Left lung (tissue), 10 donors: Measurements from ENCODE around the gene AMH. TPM values are rescaled to one million over a fixed set of nuclear protein-coding genes. Genes with fewer than 3 reads are reported as not detected.

ENCODE experiments used
- ATAC-seq: fragments of 200-7000 bp; cut with Tn5 transposase; one replicate; pipeline ENCODE4 v1.9.1; 2020; ENCODE audit warnings: moderate library complexity
- DNase-seq, 4 donors: peaks; one replicate each; pipeline ENCODE4 v3.0.0-alpha.2; 2013 to 2020
- H3K27ac ChIP-seq, 2 donors: fragments of 200-600 bp; sonication (generic) in 1 of 2; one replicate each; pipeline versions ENCODE4 v1.5.0 to v1.8.0; 2020 to 2021
- H3K27me3 ChIP-seq, 2 donors: fragments of 200-600 bp; sonication (generic) in 1 of 2; one replicate each; pipeline versions ENCODE4 v1.5.0 to v1.8.0; 2020 to 2021
- H3K36me3 ChIP-seq, 2 donors: fragments of 200-600 bp; sonication (generic) in 1 of 2; one replicate each; pipeline versions ENCODE4 v1.5.0 to v1.8.0; 2020 to 2021
- H3K4me1 ChIP-seq, 2 donors: fragments of 200-600 bp; one replicate each; pipeline ENCODE4 v1.8.0; 2021
- H3K4me3 ChIP-seq, 2 donors: fragments of 200-600 bp; sonication (generic) in 1 of 2; one replicate each; pipeline versions ENCODE4 v1.5.0 to v1.8.0; 2020 to 2021; ENCODE audit warnings: mild to moderate bottlenecking in 1 of 2
- H3K9me3 ChIP-seq, 2 donors: fragments of 200-600 bp; sonication (generic) in 1 of 2; one replicate each; pipeline versions ENCODE4 v1.5.0 to v1.8.0; 2020 to 2021
- CTCF ChIP-seq, 2 donors: fragments of 200-600 bp; sonication (generic) in 1 of 2; IDR thresholded peaks; one replicate each; pipeline versions ENCODE4 v1.5.0 to v1.8.0; 2021; ENCODE audit warnings: antibody characterized with exemption in 2 of 2
- intact Hi-C, 2 donors: fragments of 100-400 bp; cut with DNase I; formaldehyde crosslinking; loops; one replicate each; pipeline versions ENCODE4 v1.11.2 to v1.14.2; 2022
- polyA plus RNA-seq, 6 donors: library from polyadenylated mRNA; unstranded; fragments of 120-200 nt; gene quantifications; one replicate each; pipeline ENCODE4 v1.2.1, GENCODE V29; 2013; ENCODE audit not compliant: insufficient read length in 6 of 6
- total RNA-seq, 2 donors: library from RNA; stranded (reverse); fragmentation: NEBNext Ultra II Directional; extraction: Animal tissue kit (Norgen Biotek cat#: 25700); gene quantifications; one replicate each; pipeline ENCODE4 v1.2.1, GENCODE V29; 2021
- donor health status: DM: no; HTN: yes; CAD: no.
- donor health status: DM: no; HTN: no; CAD: no.

AMH gene
- total and polyA plus RNA-seq, 8 donors: 0.13 to 3.7 (median 1.2) TPM

DNA sequence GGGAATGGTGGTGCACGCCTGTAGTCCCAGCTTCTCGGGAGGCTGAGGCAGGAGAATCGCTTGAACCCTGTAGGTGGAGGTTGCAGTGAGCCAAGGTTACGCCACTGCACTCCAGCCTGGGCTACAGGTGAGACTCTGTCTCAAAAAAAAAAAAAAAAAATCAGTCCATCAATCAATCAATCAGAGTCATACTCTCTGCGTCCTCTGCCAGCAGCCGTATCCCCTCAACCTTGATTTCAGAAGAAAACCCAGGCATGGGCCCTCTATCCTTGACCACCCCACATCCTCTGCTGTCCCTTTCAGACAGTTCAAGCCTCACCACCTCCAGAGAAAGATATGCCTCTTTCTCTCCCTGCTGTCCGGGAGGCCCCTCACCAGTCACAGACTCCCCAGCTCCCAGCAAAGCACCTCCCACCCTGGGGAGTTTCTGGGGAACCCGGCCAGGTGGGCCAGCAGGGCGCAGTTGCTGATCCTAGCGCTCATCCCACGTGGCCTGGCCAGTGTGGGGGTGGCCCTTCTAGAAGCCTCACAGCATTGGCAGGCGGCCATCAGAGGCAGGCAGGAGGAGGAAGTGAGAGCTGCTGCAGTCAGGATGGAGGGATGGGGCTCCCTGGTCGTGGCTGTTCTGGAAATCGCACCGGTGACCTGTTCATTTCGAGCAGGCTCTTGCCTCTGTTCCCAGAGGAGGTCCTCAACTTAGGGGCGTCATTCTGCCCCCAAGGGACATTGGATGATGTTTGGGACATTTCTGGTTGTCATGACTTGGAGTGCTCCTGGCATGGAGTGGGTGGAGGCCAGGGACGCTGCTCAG lies 17.3 kb downstream of the AMH start:
- intact Hi-C loops: no loop called here
- peak overlapping the region in 1 of 2 donors; percentile 11 for H3K4me3 ChIP-seq
- H3K4me1 ChIP-seq: peaks cover 16 to 63% of the 10 kb centered on the region in 2 donors
- no peaks in the 10 kb centered on the region for H3K9me3 ChIP-seq
- H3K27ac ChIP-seq: peak overlapping the region; percentile 72 to 77
- ATAC-seq (peak; percentile 25), DNase-seq (peak in 2 of 4 donors; percentile 95 to 97)
- H3K36me3 ChIP-seq: peaks cover 0 to 3% of the 10 kb centered on the region in 2 donors
- no peak for TF ChIP-seq CTCF (IDR thresholded peaks at IDR 0.05)
- H3K27me3 ChIP-seq: no peaks in the 10 kb centered on the region

DNA sequence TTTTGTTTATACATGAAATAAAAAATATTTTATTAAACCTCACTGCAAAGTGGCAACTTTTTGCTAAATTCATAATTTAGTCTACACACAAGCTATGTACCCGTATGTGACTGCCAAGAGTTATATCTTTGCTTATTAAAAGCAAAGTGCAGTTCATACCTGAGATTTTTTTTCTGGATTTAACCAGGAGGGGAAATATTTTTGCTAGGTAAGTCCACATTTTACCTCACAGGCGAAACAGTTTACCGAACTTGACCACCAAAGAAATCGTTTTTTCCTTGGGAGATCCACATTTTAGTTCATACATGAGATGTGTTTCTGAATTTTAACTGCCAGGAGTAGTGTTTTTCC lies 19.3 kb downstream of the AMH start:
- Histone ChIP-seq H3K4me1 (peaks cover 34 to 80% of the 10 kb centered on the region in 2 donors), H3K27me3 (no peaks in the 10 kb centered on the region), H3K36me3 (peaks cover 0 to 24% of the 10 kb centered on the region in 2 donors), H3K27ac (peak overlapping the region; percentile 14 to 58), H3K9me3 (no peaks in the 10 kb centered on the region), H3K4me3 (peak overlapping the region; percentile 54 to 99)
- DNase-seq (no peak), ATAC-seq (no peak)
- intact Hi-C loops: no loop called here
- TF ChIP-seq CTCF (IDR thresholded peaks at IDR 0.05): no peak

GRCh38 chr19:2268861-2269243 lies 19.7 kb downstream of the AMH start:
- Histone ChIP-seq H3K27ac (peak overlapping the region; percentile 58 to 99), H3K4me3 (peak overlapping the region; percentile 54 to 99), H3K36me3 (peaks cover 0 to 26% of the 10 kb centered on the region in 2 donors), H3K4me1 (peaks cover 36 to 81% of the 10 kb centered on the region in 2 donors), H3K27me3 (no peaks in the 10 kb centered on the region), H3K9me3 (no peaks in the 10 kb centered on the region)
- intact Hi-C loops: no loop called here
- DNase-seq (peak in 1 of 4 donors; percentile 87), ATAC-seq (no peak)
- no peak for TF ChIP-seq CTCF (IDR thresholded peaks at IDR 0.05)

DNA sequence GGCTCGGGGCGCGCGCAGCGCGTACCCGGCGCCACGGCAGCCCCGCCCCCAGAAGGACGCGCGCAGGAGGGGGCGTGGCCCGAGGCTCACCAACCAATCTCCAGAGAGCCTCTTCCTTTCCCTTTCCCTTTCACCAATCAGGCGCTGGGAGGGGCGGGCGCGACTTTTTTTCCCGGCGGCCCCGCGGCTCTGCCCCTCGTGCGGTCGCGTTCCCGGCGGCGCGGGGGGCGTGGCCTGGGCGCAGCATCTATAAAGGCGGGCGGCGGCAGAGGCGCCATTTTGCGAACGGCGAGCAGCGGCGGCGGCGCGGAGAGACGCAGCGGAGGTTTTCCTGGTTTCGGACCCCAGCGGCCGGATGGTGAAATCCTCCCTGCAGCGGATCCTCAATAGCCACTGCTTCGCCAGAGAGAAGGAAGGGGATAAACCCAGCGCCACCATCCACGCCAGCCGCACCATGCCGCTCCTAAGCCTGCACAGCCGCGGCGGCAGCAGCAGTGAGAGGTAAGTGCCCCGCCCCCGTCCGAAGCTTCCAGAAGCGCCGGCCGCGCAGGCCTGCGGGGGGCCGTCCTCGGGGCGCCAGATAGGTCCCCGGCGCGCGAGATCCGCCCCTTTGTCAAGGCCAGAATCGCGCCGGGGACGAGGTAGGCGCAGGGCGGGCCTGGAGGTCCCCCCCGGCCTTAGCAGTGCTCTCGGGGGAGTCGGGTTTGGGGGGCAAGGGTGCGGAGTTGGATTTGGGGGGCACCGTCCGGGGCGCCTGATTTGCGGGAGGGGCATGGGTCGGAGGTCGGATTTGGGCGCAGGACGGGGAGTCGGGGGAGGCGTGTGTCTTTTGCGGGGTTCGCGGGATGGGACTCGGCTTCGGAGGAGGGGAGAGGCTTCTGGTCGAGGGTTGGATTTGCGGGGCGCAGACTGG lies 20.4 kb downstream of the AMH start:
- ATAC-seq (peak; percentile 87), DNase-seq (peak; percentile 97 to 98 (median 98))
- H3K27ac ChIP-seq: peak overlapping the region; percentile 91 to 99
- intact Hi-C loops: loop anchor here (5.0 to 10.0 kb wide), 2 partner anchors 32 to 115 kb away; partner anchors contain the start of genes PLEKHJ1 (in 2 of the 2) and SF3A2 (in 2 of the 2)
- TF ChIP-seq CTCF (IDR thresholded peaks at IDR 0.05): peak; percentile 11 to 15
- H3K4me3 ChIP-seq: peak overlapping the region; percentile 98 to 99
- no peaks in the 10 kb centered on the region for H3K9me3 ChIP-seq
- peaks cover 0 to 26% of the 10 kb centered on the region in 2 donors for H3K36me3 ChIP-seq
- peaks cover 42 to 81% of the 10 kb centered on the region in 2 donors for H3K4me1 ChIP-seq
- no peaks in the 10 kb centered on the region for H3K27me3 ChIP-seq

DNA sequence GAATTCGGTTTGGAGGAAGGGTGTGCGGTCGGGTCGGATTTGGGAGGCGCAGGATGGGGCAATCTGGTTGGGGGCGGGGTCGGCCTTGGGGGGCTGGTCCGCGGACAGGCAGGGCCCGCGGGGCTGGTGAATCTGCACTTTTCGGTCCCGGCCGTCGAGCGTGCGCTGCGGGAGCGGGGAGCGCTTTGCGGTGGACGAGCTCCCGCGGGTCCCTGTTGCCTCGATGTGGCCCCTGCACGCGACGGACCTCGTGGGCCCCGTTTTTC lies 21.0 kb downstream of the AMH start:
- DNase-seq: peak in 2 of 4 donors; percentile 64 to 90
- no peak for TF ChIP-seq CTCF (IDR thresholded peaks at IDR 0.05)
- peak; percentile 5 for ATAC-seq
- Histone ChIP-seq H3K4me3 (peak overlapping the region; percentile 98 to 99), H3K27ac (peak overlapping the region; percentile 91 to 99), H3K4me1 (peaks cover 43 to 80% of the 10 kb centered on the region in 2 donors), H3K9me3 (no peaks in the 10 kb centered on the region), H3K36me3 (peaks cover 0 to 28% of the 10 kb centered on the region in 2 donors), H3K27me3 (no peaks in the 10 kb centered on the region)
- intact Hi-C loops: loop anchor here (5.0 to 10.0 kb wide), 2 partner anchors 33 to 115 kb away; partner anchors contain the start of genes PLEKHJ1 (in 2 of the 2) and SF3A2 (in 2 of the 2)
